Right renal pelvis (tissue), 4 donors: ENCODE results near the gene NDUFB3. TPM values are rescaled to one million over a fixed set of nuclear protein-coding genes. Genes with fewer than 3 reads are reported as not detected.
"Not testable (repeated sequence)": the region's sequence is repeated elsewhere in the genome, so short reads cannot be mapped to it uniquely, and the experiment has no call there.

Experiments used
- DNase-seq, 4 donors: peaks; one replicate each; pipeline ENCODE4 v3.0.0-alpha.2; 2013; ENCODE audit warnings: low read depth in 4 of 4, low spot score in 3 of 4, missing footprints in 1 of 4
- polyA plus RNA-seq, 4 donors: library from polyadenylated mRNA; unstranded; fragments of 120-200 nt; gene quantifications; one replicate each; pipeline ENCODE4 v1.2.1, GENCODE V29; 2013; ENCODE audit not compliant: insufficient read length in 4 of 4

NDUFB3 gene
- 100 to 1,000 TPM; 122 to 140 (median 125) TPM for polyA plus RNA-seq

- DNase-seq: peak; percentile 90 to 98 (median 92)
These were observed at the start of gene NDUFB3, which contains the start of gene HYCC2 for GRCh38 chr2:201071479-201072200. Gene NDUFB3, plus strand, starts transcription at chr2:201072001. Its CDS starts 6,882 bp downstream, at chr2:201078883. Gene HYCC2, minus strand, starts transcription at chr2:201071671. Its CDS starts 47,662 bp downstream, at chr2:201024009.

GRCh38 chr2:201024518-201024917 lies 47.3 kb upstream of the NDUFB3 start:
- no peak for DNase-seq

- DNase-seq: not testable (repeated sequence)
These were observed 37.4 kb upstream of the NDUFB3 start for GRCh38 chr2:201034355-201034754.

GRCh38 chr2:201038361-201038760 lies 33.4 kb upstream of the NDUFB3 start:
- DNase-seq: not testable (repeated sequence)

- DNase-seq: no peak
These were observed 32.9 kb upstream of the NDUFB3 start for GRCh38 chr2:201038855-201039254.

GRCh38 chr2:201040867-201041628 lies 30.8 kb upstream of the NDUFB3 start:
- DNase-seq: no peak

- not testable (repeated sequence) for DNase-seq
These were observed 29.4 kb upstream of the NDUFB3 start for GRCh38 chr2:201042451-201042850.

- DNase-seq: not testable (repeated sequence)
These were observed 28.8 kb upstream of the NDUFB3 start for GRCh38 chr2:201043050-201043449.

GRCh38 chr2:201046881-201047280 lies 24.9 kb upstream of the NDUFB3 start:
- no peak for DNase-seq

GRCh38 chr2:201049455-201049854 lies 22.3 kb upstream of the NDUFB3 start:
- DNase-seq: no peak

- DNase-seq: no peak
These were observed 14.7 kb upstream of the NDUFB3 start for GRCh38 chr2:201057087-201057521.

- DNase-seq: no peak
These were observed 14.0 kb upstream of the NDUFB3 start for GRCh38 chr2:201057715-201058248.

GRCh38 chr2:201058914-201059313 lies 12.9 kb upstream of the NDUFB3 start:
- DNase-seq: no peak

- DNase-seq: no peak
These were observed 11.6 kb upstream of the NDUFB3 start for GRCh38 chr2:201059961-201060755.

- not testable (repeated sequence) for DNase-seq
These were observed 8.3 kb upstream of the NDUFB3 start for GRCh38 chr2:201063516-201063915.

- no peak for DNase-seq
These were observed 6.9 kb upstream of the NDUFB3 start for GRCh38 chr2:201064797-201065329.

GRCh38 chr2:201070948-201071478 lies 788 bp upstream of the NDUFB3 start:
- no peak for DNase-seq

GRCh38 chr2:201072201-201072530 lies 365 bp downstream of the NDUFB3 start:
- no peak for DNase-seq

GRCh38 chr2:201073071-201073470 lies 1.3 kb downstream of the NDUFB3 start:
- no peak for DNase-seq

- no peak for DNase-seq
These were observed 3.2 kb downstream of the NDUFB3 start for GRCh38 chr2:201074996-201075395.
